Epithelial cell of proximal tubule (primary cell): ENCODE results near the gene SLC7A6. TPM values are rescaled to one million over a fixed set of nuclear protein-coding genes. Genes with fewer than 3 reads are reported as not detected.

Source experiments
- DNase-seq: peaks from one replicate; pipeline ENCODE4 v3.0.0-alpha.2; 2011; ENCODE audit warnings: low read depth
- H3K4me3 ChIP-seq: 2 replicates; pipeline ENCODE4 v1.5.1; 2011; ENCODE audit warnings: low read depth, mild to moderate bottlenecking, low read length
- total RNA-seq: library from RNA; depleted of rRNA; stranded (reverse); fragments of >200 nt; gene quantifications from 2 replicates; pipeline ENCODE4 v1.2.3, GENCODE V29; 2015
- TF ChIP-seq, protein P1 (sequence below): conservative IDR thresholded peaks from 2 replicates; pipeline ENCODE4 v1.5.1; 2012; ENCODE audit warnings: low read depth, mild to moderate bottlenecking, low read length

The SLC7A6 gene
- total RNA-seq, 1 donor from 2014 or later = 10.6 TPM

DNA sequence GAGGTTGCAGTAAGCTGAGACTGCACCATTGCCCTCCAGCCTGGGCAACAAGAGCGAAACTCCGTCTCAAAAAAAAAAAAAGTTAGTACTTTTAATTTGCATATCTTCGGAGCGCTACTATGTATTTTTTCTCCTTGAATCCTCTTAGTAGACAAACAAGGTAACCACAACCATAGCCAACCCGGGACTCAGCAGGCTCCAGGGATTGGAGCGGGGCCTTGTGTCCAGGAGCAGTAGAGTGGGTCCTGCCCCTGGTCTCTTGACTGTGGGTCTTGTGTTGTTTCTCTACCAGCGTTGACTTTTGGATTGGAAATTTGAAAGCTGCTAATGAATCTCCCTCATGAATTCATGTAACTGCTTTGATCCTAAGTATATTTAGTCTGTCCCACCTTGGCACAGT, 78.8 kb downstream of the SLC7A6 start:
- DNase-seq = no peak
- TF ChIP-seq, protein P1, sequence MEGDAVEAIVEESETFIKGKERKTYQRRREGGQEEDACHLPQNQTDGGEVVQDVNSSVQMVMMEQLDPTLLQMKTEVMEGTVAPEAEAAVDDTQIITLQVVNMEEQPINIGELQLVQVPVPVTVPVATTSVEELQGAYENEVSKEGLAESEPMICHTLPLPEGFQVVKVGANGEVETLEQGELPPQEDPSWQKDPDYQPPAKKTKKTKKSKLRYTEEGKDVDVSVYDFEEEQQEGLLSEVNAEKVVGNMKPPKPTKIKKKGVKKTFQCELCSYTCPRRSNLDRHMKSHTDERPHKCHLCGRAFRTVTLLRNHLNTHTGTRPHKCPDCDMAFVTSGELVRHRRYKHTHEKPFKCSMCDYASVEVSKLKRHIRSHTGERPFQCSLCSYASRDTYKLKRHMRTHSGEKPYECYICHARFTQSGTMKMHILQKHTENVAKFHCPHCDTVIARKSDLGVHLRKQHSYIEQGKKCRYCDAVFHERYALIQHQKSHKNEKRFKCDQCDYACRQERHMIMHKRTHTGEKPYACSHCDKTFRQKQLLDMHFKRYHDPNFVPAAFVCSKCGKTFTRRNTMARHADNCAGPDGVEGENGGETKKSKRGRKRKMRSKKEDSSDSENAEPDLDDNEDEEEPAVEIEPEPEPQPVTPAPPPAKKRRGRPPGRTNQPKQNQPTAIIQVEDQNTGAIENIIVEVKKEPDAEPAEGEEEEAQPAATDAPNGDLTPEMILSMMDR = no peak
- H3K4me3 ChIP-seq = no peak overlapping the region

DNA sequence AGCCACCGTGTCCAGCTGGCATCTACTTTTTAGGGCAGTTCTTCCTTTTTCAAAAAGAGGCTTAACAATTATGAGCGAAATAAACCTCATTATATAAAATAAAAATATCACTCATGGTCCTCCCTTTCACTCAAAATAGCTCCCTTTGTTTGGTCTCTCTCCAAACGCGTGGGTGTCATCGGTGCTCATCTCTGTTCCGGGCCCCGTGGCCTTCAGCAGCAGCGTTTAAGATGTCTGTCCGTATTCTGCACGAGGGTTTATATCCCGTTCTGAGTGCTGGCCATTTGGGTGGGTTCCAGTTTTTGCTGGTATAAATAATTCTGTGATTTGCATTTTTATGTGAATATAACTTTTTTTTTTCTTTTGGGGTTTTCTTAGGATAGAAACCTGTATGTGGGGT, 79.9 kb downstream of the SLC7A6 start:
- TF ChIP-seq, protein P1 = no peak

DNA sequence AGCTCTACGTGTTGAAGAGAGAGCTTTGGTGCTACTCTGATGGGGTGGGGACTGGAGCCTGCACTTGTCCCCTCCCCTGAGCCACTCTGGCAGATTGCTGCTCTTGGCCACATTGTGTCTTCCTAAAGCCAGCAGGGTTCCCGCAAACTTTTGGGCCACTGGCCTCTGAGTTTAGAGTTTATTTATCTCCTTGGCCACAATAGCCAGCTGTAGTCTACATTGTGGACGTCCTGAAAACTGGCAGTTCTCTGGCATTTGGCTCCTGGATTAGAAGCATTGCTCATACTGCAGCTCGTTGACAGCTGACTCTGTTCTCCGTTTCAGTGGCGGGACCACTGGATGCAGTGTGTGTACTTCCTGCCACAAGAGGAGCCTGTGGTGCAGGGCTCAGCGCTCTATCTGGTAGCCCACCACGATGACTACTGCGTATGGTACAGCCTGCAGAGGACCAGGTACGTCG, 81.1 kb downstream of the SLC7A6 start:
- TF ChIP-seq, protein P1 = no peak
- no peak overlapping the region for H3K4me3 ChIP-seq
- DNase-seq = no peak

More for the DNA sequence above, 79.9 kb downstream of the SLC7A6 start:
- no peak for DNase-seq
- no peak overlapping the region for H3K4me3 ChIP-seq

DNA sequence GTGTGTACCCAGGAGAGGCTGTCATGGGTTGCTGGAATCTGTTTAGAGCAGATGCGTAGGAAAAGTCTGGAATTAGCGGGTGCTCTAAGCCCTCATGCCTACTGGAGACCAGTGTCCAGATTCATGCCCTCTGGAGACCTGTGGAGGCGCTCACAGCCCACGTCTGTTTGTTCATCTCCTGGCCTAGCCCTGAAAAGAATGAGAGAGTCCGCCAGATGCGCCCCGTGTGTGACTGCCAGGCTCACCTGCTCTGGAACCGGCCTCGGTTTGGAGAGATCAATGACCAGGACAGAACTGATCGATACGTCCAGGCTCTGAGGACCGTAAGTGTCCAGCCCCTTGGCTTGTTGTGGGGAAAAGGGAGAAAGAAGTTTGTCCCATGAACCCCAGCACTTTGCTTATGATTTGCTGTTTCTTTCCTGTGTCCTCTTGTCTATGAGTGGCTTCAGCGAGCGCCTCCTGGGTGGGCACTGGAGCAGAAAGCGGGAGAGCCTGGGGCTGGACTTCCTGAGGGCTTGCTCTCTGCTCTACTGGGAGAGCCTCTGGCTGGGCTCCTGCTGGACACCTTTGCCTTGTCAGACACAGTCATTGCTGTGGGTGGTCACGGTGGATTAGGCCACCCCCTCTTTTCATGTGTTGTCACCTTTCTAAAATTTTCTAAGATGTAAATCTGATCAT, 81.8 kb downstream of the SLC7A6 start:
- DNase-seq = no peak
- TF ChIP-seq, protein P1 = no peak
- no peak overlapping the region for H3K4me3 ChIP-seq

DNA sequence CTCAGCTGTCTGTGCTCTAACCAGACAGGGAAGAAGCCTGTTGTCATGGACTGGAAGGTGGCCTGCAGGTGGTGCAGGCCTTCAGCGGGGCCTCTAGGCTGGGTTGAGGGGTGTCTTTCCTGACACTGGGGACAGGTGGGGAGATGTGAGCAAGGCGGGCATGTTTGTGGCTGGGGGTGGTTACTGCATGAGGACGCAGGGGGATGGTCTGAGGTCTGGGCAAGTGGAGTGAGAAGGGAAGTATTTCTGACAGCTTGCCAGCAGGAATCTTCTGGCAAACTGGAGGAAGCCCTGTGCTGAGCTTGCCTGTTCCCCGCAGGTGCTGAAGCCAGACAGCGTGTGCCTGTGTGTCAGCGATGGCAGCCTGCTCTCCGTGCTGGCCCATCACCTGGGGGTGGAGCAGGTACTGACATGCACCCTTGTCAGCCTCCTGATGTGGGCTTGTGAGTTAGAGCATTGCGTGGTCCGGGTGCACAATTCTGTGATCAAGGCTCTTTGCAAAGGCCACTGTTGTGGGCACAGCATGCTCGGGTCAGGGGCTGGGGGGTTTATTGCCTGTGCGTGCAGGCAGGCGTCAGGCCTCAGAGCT, 82.7 kb downstream of the SLC7A6 start:
- TF ChIP-seq, protein P1 = no peak
- DNase-seq = no peak
- no peak overlapping the region for H3K4me3 ChIP-seq

DNA sequence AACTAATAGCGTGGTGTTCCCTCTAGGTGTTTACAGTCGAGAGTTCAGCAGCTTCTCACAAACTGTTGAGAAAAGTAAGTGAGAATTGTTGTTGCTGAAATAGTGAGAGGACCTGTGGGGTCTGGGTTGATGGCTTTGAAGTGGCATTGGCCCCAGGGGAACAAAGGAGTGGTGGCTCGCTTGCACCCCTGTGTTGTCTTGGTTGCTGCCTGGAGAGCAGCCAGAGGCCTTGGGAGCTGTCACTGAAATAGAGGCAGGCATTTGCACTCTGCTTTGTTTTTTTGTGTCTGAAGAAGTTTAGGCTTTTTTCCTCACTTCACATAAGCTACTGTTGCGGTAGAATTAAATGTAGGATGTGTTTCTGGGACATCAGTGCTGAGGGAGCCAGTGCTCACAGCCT, 83.3 kb downstream of the SLC7A6 start:
- no peak for DNase-seq
- H3K4me3 ChIP-seq = no peak overlapping the region
- TF ChIP-seq, protein P1 = no peak
